ENCODE data around the gene CASZ1. TPM values are rescaled to one million over a fixed set of nuclear protein-coding genes. Genes with fewer than 3 reads are reported as not detected.

CASZ1 gene
- polyA plus RNA-seq, 1 experiment = 0.06 TPM

DNA sequence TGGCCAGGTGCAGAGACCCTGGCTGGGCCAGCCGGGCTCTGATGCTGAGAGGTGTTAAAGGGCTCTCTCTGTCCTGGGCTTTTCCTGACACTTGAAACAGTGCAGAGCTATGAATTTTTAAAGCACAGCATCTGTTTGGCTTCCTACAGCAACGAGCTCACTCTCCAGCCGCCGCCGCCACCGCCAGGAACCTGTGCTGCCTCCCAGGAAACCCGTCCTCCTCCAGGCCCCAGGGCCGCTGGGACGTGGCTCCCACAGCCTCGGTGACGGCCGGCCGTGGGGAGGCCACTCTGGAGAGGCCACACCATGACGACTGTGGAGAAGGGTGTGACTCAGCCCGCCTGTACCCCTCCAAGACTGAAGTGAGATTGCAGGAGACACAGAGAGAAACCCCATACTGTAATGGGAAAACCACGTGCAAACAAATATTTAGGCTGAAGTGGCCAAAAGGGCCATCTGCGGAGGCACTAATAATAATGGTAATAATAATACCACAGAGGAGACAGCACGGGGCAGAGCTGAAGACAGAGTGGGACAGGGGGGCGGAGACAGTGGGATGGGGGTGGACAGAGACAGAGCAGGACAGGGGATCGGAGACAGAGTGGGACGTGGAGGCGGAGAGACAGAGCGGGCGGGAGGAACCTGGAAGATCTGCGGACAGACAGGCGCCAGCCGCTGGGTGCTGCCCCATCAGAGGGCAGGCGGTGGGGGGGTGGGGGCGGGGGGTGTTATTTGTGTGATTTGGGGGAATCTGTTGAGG, 139.2 kb downstream of the CASZ1 start:
- ChIA-PET POLR2A (no interaction called here), CTCF (no interaction called here)
- no peak overlapping the region for H3K27ac ChIP-seq (ENCODE audit: low read depth, low read length)
- DNase-seq (ENCODE audit: low read depth, low spot score) = no peak
- H3K4me3 ChIP-seq (ENCODE audit: low read depth, low read length) = no peak overlapping the region
- H3K9me3 ChIP-seq (ENCODE audit: control insufficient read depth, insufficient read depth, low read length) = no peaks in the 10 kb centered on the region; the same call in 1 of the 2 replicates
- H3K27me3 ChIP-seq (ENCODE audit: control insufficient read depth, insufficient read depth, low read length) = no peaks in the 10 kb centered on the region
- no peak for TF ChIP-seq CTCF (IDR thresholded peaks at IDR 0.05; ENCODE audit: low read depth, low read length)

DNA sequence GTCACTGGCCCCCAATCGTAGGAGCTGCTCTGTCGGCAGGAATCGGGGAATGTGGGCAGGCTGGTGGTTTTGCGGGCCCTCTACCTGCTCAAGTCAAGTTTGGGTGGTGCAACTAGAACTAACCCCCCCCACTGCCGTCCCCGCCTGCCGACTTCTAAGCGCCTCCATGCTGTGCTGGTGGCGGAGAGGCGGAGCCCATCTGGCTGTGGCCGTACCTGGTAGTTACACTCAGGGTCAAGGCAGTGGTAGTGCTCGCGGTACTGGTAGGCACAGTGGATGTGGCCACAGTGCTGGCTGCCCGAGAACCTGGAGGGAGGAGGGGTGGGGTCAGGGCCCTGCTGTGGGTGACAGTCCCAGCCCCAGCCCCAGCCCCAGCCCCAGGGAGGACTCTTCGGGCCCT, 140.0 kb downstream of the CASZ1 start:
- Histone ChIP-seq H3K4me3 (ENCODE audit: low read depth, low read length) (no peak overlapping the region), H3K27me3 (ENCODE audit: control insufficient read depth, insufficient read depth, low read length) (peaks cover 3% of the 10 kb centered on the region), H3K9me3 (ENCODE audit: control insufficient read depth, insufficient read depth, low read length) (no peaks in the 10 kb centered on the region; the same call in 1 of the 2 replicates), H3K27ac (ENCODE audit: low read depth, low read length) (no peak overlapping the region)
- ChIA-PET POLR2A (no interaction called here), CTCF (no interaction called here)
- no peak for DNase-seq (ENCODE audit: low read depth, low spot score)
- TF ChIP-seq CTCF (IDR thresholded peaks at IDR 0.05; ENCODE audit: low read depth, low read length) = no peak

- no peak for DNase-seq (ENCODE audit: low read depth, low spot score)
- no peak overlapping the region for H3K27ac ChIP-seq (ENCODE audit: low read depth, low read length)
- H3K9me3 ChIP-seq (ENCODE audit: control insufficient read depth, insufficient read depth, low read length) = no peaks in the 10 kb centered on the region; the same call in 1 of the 2 replicates
- ChIA-PET CTCF (no interaction called here), POLR2A (no interaction called here)
- no peak for TF ChIP-seq CTCF (IDR thresholded peaks at IDR 0.05; ENCODE audit: low read depth, low read length)
- no peak overlapping the region for H3K4me3 ChIP-seq (ENCODE audit: low read depth, low read length)
- H3K27me3 ChIP-seq (ENCODE audit: control insufficient read depth, insufficient read depth, low read length) = peaks cover 7% of the 10 kb centered on the region
Measured at GRCh38 chr1:10655002-10655401, 141.4 kb downstream of the CASZ1 start.

GRCh38 chr1:10653370-10654125, 142.9 kb downstream of the CASZ1 start:
- POLR2A ChIA-PET = no interaction called here
- no peak overlapping the region for H3K4me3 ChIP-seq (ENCODE audit: low read depth, low read length)
- CTCF ChIA-PET = no interaction called here

More at GRCh38 chr1:10653370-10654125, 142.9 kb downstream of the CASZ1 start:
- H3K27me3 ChIP-seq (ENCODE audit: control insufficient read depth, insufficient read depth, low read length) = peaks cover 10% of the 10 kb centered on the region
- no peak overlapping the region for H3K27ac ChIP-seq (ENCODE audit: low read depth, low read length)
- peaks cover 4% of the 10 kb centered on the region; the same call in 1 of the 2 replicates for H3K9me3 ChIP-seq (ENCODE audit: control insufficient read depth, insufficient read depth, low read length)
- no peak for DNase-seq (ENCODE audit: low read depth, low spot score)
- TF ChIP-seq CTCF (IDR thresholded peaks at IDR 0.05; ENCODE audit: low read depth, low read length) = no peak
